Lung (tissue), 12 donors: Measurements from ENCODE around the gene SSH2. TPM values are rescaled to one million over a fixed set of nuclear protein-coding genes. Genes with fewer than 3 reads are reported as not detected.
"Not testable (repeated sequence)": the region's sequence is repeated elsewhere in the genome, so short reads cannot be mapped to it uniquely, and the experiment has no call there.

Experiments used
- ATAC-seq: fragments of 200-7000 bp; cut with Tn5 transposase; one replicate; pipeline ENCODE4 v1.9.1; 2020; ENCODE audit warnings: moderate number of reproducible peaks; ENCODE audit not compliant: insufficient read depth, low FRiP score
- DNase-seq, 3 donors: peaks; one replicate each; pipeline ENCODE4 v3.0.0-alpha.2; 2013 to 2017
- H3K27ac ChIP-seq, 2 donors: one replicate each; pipeline ENCODE4 v1.5.1; 2013; ENCODE audit warnings: mild to moderate bottlenecking in 2 of 2, moderate library complexity in 2 of 2, control low read depth in 1 of 2, inconsistent platforms in 1 of 2, low read depth in 1 of 2, low read length in 1 of 2
- H3K27me3 ChIP-seq, 3 donors: one replicate each; pipeline ENCODE4 v1.5.1; 2013; ENCODE audit warnings: low read length in 2 of 3; ENCODE audit not compliant: control insufficient read depth in 3 of 3, insufficient read depth in 3 of 3
- H3K36me3 ChIP-seq, 4 donors: one replicate each; pipeline ENCODE4 v1.5.1; 2013; ENCODE audit warnings: low read length in 4 of 4, mild to moderate bottlenecking in 1 of 4, moderate library complexity in 1 of 4; ENCODE audit not compliant: control insufficient read depth in 4 of 4, insufficient read depth in 4 of 4
- H3K4me1 ChIP-seq, 5 donors: one replicate each; pipeline ENCODE4 v1.5.1; 2013; ENCODE audit warnings: low read length in 5 of 5, mild to moderate bottlenecking in 2 of 5, moderate library complexity in 1 of 5; ENCODE audit not compliant: control insufficient read depth in 5 of 5, insufficient read depth in 5 of 5
- H3K4me3 ChIP-seq: one replicate; pipeline ENCODE4 v1.5.1; 2013; ENCODE audit warnings: mild to moderate bottlenecking, control low read depth, moderate library complexity
- H3K9ac ChIP-seq, 2 donors: one replicate each; pipeline ENCODE4 v1.5.1; 2013; ENCODE audit warnings: low read length in 2 of 2, control low read depth in 1 of 2; ENCODE audit not compliant: insufficient read depth in 1 of 2
- H3K9me3 ChIP-seq, 4 donors: one replicate each; pipeline ENCODE4 v1.5.1; 2013; ENCODE audit warnings: low read length in 3 of 4, mild to moderate bottlenecking in 1 of 4, moderate library complexity in 1 of 4; ENCODE audit not compliant: control insufficient read depth in 4 of 4, insufficient read depth in 3 of 4
- CTCF ChIP-seq: IDR thresholded peaks from 2 replicates; pipeline ENCODE4 v1.5.1; 2012; ENCODE audit warnings: mild to moderate bottlenecking; ENCODE audit errors: control extremely low read depth, extremely low read depth
- WGBS, 2 donors: extraction: QIAGEN DNeasy Blood & Tissue Kit; methylation state at CpG; one replicate each; pipeline ENCODE4 v1.1.7; 2013; 5-methylcytosine and 5-hydroxymethylcytosine counted together
- polyA plus RNA-seq, 2 donors: library from polyadenylated mRNA; stranded (reverse); fragments of 200-250 nt; gene quantifications; one replicate each; pipeline ENCODE4 v1.2.1, GENCODE V29; 2013
- total RNA-seq, 2 donors: library from RNA; depleted of rRNA in 1 of 2; stranded (reverse); fragments of >200 nt in 1 of 2; gene quantifications; one replicate each; pipeline ENCODE4 v1.2.1, GENCODE V29; 2014 to 2021
- donor health status: control.
- donor health status: control.
- donor health status: Bipolar disorder and iron deficiency.
- donor health status: healthy.
- donor health status: DM: yes; HTN: yes; CAD: no.

Gene SSH2
- total and polyA plus RNA-seq, 4 donors, result 23.4 to 69.4 (median 41.1) TPM

- H3K36me3 ChIP-seq, result no peaks in the 10 kb centered on the region
- H3K9ac ChIP-seq, result no peak overlapping the region
- no peaks in the 10 kb centered on the region for H3K4me1 ChIP-seq
- no peak overlapping the region for H3K4me3 ChIP-seq
- ATAC-seq (no peak), DNase-seq (no peak)
- no peak overlapping the region for H3K27ac ChIP-seq
- peaks cover 0 to 4% (median 2%) of the 10 kb centered on the region in 4 donors for H3K9me3 ChIP-seq
- H3K27me3 ChIP-seq, result no peaks in the 10 kb centered on the region
- no peak for TF ChIP-seq CTCF
- 75 to 88% methylated on average over 4 of the region's 4 CpGs for WGBS, 2 donors
Measured at GRCh38 chr17:29958947-29959657, 29.1 kb upstream of the SSH2 start.

- H3K9ac ChIP-seq, H3K27ac ChIP-seq, DNase-seq, ATAC-seq, H3K9me3 ChIP-seq, H3K36me3 ChIP-seq, H3K4me3 ChIP-seq, H3K27me3 ChIP-seq, H3K4me1 ChIP-seq: not testable (repeated sequence)
- WGBS, 2 donors, result 90 to 97% methylated on average over 1 of the region's 1 CpG
Measured at GRCh38 chr17:29957488-29957887, 27.5 kb upstream of the SSH2 start.

GRCh38 chr17:29956225-29956624 lies 26.2 kb upstream of the SSH2 start:
- Histone ChIP-seq H3K9ac (no peak overlapping the region), H3K4me3 (no peak overlapping the region), H3K9me3 (peaks cover 0 to 4% (median 0%) of the 10 kb centered on the region in 4 donors), H3K27me3 (no peaks in the 10 kb centered on the region), H3K27ac (no peak overlapping the region), H3K36me3 (no peaks in the 10 kb centered on the region), H3K4me1 (no peaks in the 10 kb centered on the region)
- ATAC-seq (no peak), DNase-seq (peak in 1 of 3 donors; percentile 5)
- no peak for TF ChIP-seq CTCF

- H3K27me3 ChIP-seq, result no peaks in the 10 kb centered on the region
- H3K36me3 ChIP-seq, result no peaks in the 10 kb centered on the region
- WGBS, 2 donors, result 88 to 89% methylated on average over 4 of the region's 4 CpGs
- H3K4me3 ChIP-seq, result no peak overlapping the region
- H3K9ac ChIP-seq, result no peak overlapping the region
- no peaks in the 10 kb centered on the region for H3K4me1 ChIP-seq
- TF ChIP-seq CTCF, result no peak
- no peak for ATAC-seq
- DNase-seq, result no peak
- H3K9me3 ChIP-seq, result peaks cover 0 to 4% (median 0%) of the 10 kb centered on the region in 4 donors
- no peak overlapping the region for H3K27ac ChIP-seq
Measured at GRCh38 chr17:29954405-29954804, 24.4 kb upstream of the SSH2 start.
